ENCODE measurements around the gene GOLPH3L.
"Not testable (repeated sequence)": the region's sequence is repeated elsewhere in the genome, so short reads cannot be mapped to it uniquely, and the experiment has no call there.

The GOLPH3L gene

GRCh38 chr1:150638430-150638829, 58.5 kb downstream of the GOLPH3L start:
- H3K9me3 Mint-ChIP-seq; H3K27me3 Mint-ChIP-seq (ENCODE audit: low read depth); DNase-seq (ENCODE audit: low spot score); H3K4me1 Mint-ChIP-seq (ENCODE audit: low read depth); H3K4me3 Mint-ChIP-seq; H3K27ac Mint-ChIP-seq; H3K36me3 Mint-ChIP-seq (ENCODE audit: low read depth): not testable (repeated sequence)

- H3K27me3 Mint-ChIP-seq (ENCODE audit: low read depth); H3K4me3 Mint-ChIP-seq; H3K4me1 Mint-ChIP-seq (ENCODE audit: low read depth); H3K36me3 Mint-ChIP-seq (ENCODE audit: low read depth); H3K27ac Mint-ChIP-seq; DNase-seq (ENCODE audit: low spot score); H3K9me3 Mint-ChIP-seq: not testable (repeated sequence)
These were observed 61.9 kb downstream of the GOLPH3L start for GRCh38 chr1:150634839-150635622.

GRCh38 chr1:150629115-150629928, 67.6 kb downstream of the GOLPH3L start, which contains the start of gene ENSA:
Gene ENSA (minus strand): TSS chr1:150629612. CDS start chr1:150629470, 142 bp downstream.
- no peaks in the 10 kb centered on the region for H3K9me3 Mint-ChIP-seq
- H3K36me3 Mint-ChIP-seq (ENCODE audit: low read depth): peaks cover 28% of the 10 kb centered on the region
- peaks cover 21% of the 10 kb centered on the region for H3K4me1 Mint-ChIP-seq (ENCODE audit: low read depth)

GRCh38 chr1:150628766-150629114, 68.2 kb downstream of the GOLPH3L start:
- no peak overlapping the region for H3K4me3 Mint-ChIP-seq
- H3K27ac Mint-ChIP-seq: no peak overlapping the region
- H3K9me3 Mint-ChIP-seq: no peaks in the 10 kb centered on the region
- no peak for DNase-seq (ENCODE audit: low spot score)
- peaks cover 33% of the 10 kb centered on the region for H3K36me3 Mint-ChIP-seq (ENCODE audit: low read depth)
- peaks cover 23% of the 10 kb centered on the region for H3K4me1 Mint-ChIP-seq (ENCODE audit: low read depth)
- no peaks in the 10 kb centered on the region for H3K27me3 Mint-ChIP-seq (ENCODE audit: low read depth)

More at GRCh38 chr1:150629115-150629928, 67.6 kb downstream of the GOLPH3L start, which contains the start of gene ENSA:
- no peak within 1 kb of the TSS for H3K4me3 Mint-ChIP-seq
- no peak within 1 kb of the TSS for H3K27ac Mint-ChIP-seq
- DNase-seq (ENCODE audit: low spot score): peak; percentile 95
- H3K27me3 Mint-ChIP-seq (ENCODE audit: low read depth): no peaks in the 10 kb centered on the region

- DNase-seq (ENCODE audit: low spot score): no peak
- no peaks in the 10 kb centered on the region for H3K27me3 Mint-ChIP-seq (ENCODE audit: low read depth)
- no peaks in the 10 kb centered on the region for H3K9me3 Mint-ChIP-seq
- peaks cover 28% of the 10 kb centered on the region for H3K4me1 Mint-ChIP-seq (ENCODE audit: low read depth)
- peaks cover 39% of the 10 kb centered on the region for H3K36me3 Mint-ChIP-seq (ENCODE audit: low read depth)
- H3K27ac Mint-ChIP-seq: peak overlapping the region; percentile 47
- H3K4me3 Mint-ChIP-seq: no peak overlapping the region
These were observed 69.0 kb downstream of the GOLPH3L start for GRCh38 chr1:150627826-150628410.

- no peak overlapping the region for H3K27ac Mint-ChIP-seq
- no peaks in the 10 kb centered on the region for H3K27me3 Mint-ChIP-seq (ENCODE audit: low read depth)
- H3K4me1 Mint-ChIP-seq (ENCODE audit: low read depth): peaks cover 38% of the 10 kb centered on the region
- H3K9me3 Mint-ChIP-seq: no peaks in the 10 kb centered on the region
- peaks cover 50% of the 10 kb centered on the region for H3K36me3 Mint-ChIP-seq (ENCODE audit: low read depth)
- DNase-seq (ENCODE audit: low spot score): peak; percentile 49
- H3K4me3 Mint-ChIP-seq: no peak overlapping the region
These were observed 70.8 kb downstream of the GOLPH3L start for GRCh38 chr1:150626150-150626549.

- Mint-ChIP-seq H3K27ac (peak overlapping the region; percentile 51), H3K4me1 (ENCODE audit: low read depth) (peaks cover 39% of the 10 kb centered on the region)
- H3K27me3 Mint-ChIP-seq (ENCODE audit: low read depth): not testable (repeated sequence)
These were observed 72.4 kb downstream of the GOLPH3L start for GRCh38 chr1:150624546-150624945.

GRCh38 chr1:150624134-150624533, 72.8 kb downstream of the GOLPH3L start:
- Mint-ChIP-seq H3K36me3 (ENCODE audit: low read depth) (peaks cover 68% of the 10 kb centered on the region), H3K4me1 (ENCODE audit: low read depth) (peaks cover 41% of the 10 kb centered on the region)
- H3K27me3 Mint-ChIP-seq (ENCODE audit: low read depth); H3K27ac Mint-ChIP-seq; DNase-seq (ENCODE audit: low spot score); H3K9me3 Mint-ChIP-seq; H3K4me3 Mint-ChIP-seq: not testable (repeated sequence)

More at GRCh38 chr1:150624546-150624945, 72.4 kb downstream of the GOLPH3L start:
- DNase-seq (ENCODE audit: low spot score); H3K4me3 Mint-ChIP-seq; H3K9me3 Mint-ChIP-seq: not testable (repeated sequence)
- peaks cover 64% of the 10 kb centered on the region for H3K36me3 Mint-ChIP-seq (ENCODE audit: low read depth)

GRCh38 chr1:150622303-150622975, 74.5 kb downstream of the GOLPH3L start:
- Mint-ChIP-seq H3K27ac (peak overlapping the region; percentile 78), H3K9me3 (no peaks in the 10 kb centered on the region), H3K4me3 (peak overlapping the region; percentile 34), H3K27me3 (ENCODE audit: low read depth) (no peaks in the 10 kb centered on the region), H3K4me1 (ENCODE audit: low read depth) (peaks cover 34% of the 10 kb centered on the region), H3K36me3 (ENCODE audit: low read depth) (peaks cover 68% of the 10 kb centered on the region)
- DNase-seq (ENCODE audit: low spot score): no peak

GRCh38 chr1:150621497-150622302, 75.3 kb downstream of the GOLPH3L start:
- Mint-ChIP-seq H3K9me3 (no peaks in the 10 kb centered on the region), H3K4me1 (ENCODE audit: low read depth) (peaks cover 37% of the 10 kb centered on the region), H3K4me3 (peak overlapping the region; percentile 34)

GRCh38 chr1:150620919-150621318, 76.0 kb downstream of the GOLPH3L start:
- H3K9me3 Mint-ChIP-seq: no peaks in the 10 kb centered on the region
- H3K36me3 Mint-ChIP-seq (ENCODE audit: low read depth): peaks cover 68% of the 10 kb centered on the region
- H3K27ac Mint-ChIP-seq: no peak overlapping the region
- peaks cover 42% of the 10 kb centered on the region for H3K4me1 Mint-ChIP-seq (ENCODE audit: low read depth)
- no peak for DNase-seq (ENCODE audit: low spot score)
- H3K4me3 Mint-ChIP-seq: no peak overlapping the region
- no peaks in the 10 kb centered on the region for H3K27me3 Mint-ChIP-seq (ENCODE audit: low read depth)

More at GRCh38 chr1:150621497-150622302, 75.3 kb downstream of the GOLPH3L start:
- no peak for DNase-seq (ENCODE audit: low spot score)
- Mint-ChIP-seq H3K27ac (peak overlapping the region; percentile 78), H3K27me3 (ENCODE audit: low read depth) (no peaks in the 10 kb centered on the region), H3K36me3 (ENCODE audit: low read depth) (peaks cover 67% of the 10 kb centered on the region)

- H3K27ac Mint-ChIP-seq: peak overlapping the region; percentile 43
- DNase-seq (ENCODE audit: low spot score): no peak
- peaks cover 68% of the 10 kb centered on the region for H3K36me3 Mint-ChIP-seq (ENCODE audit: low read depth)
- no peak overlapping the region for H3K4me3 Mint-ChIP-seq
- H3K9me3 Mint-ChIP-seq: no peaks in the 10 kb centered on the region
- peaks cover 51% of the 10 kb centered on the region for H3K4me1 Mint-ChIP-seq (ENCODE audit: low read depth)
- H3K27me3 Mint-ChIP-seq (ENCODE audit: low read depth): no peaks in the 10 kb centered on the region
These were observed 77.1 kb downstream of the GOLPH3L start for GRCh38 chr1:150619576-150620509.
